Vagina (tissue), 2 donors: ENCODE measurements around the gene TGFB1I1.

Experiments
- CTCF ChIP-seq, 3 experiments: fragments of 450-650 bp in 2 of 3; fragments of 200-600 bp in 1 of 3; sonication (generic) in 1 of 3; IDR thresholded peaks; one replicate each; pipeline ENCODE4 v1.5.1; 2017 to 2019; ENCODE audit warnings: antibody characterized with exemption in 3 of 3, mild to moderate bottlenecking in 2 of 3, moderate library complexity in 2 of 3
- POLR2A ChIP-seq, 2 donors: fragments of 450-650 bp; IDR thresholded peaks; one replicate each; pipeline ENCODE4 v1.6.1; 2017; ENCODE audit warnings: antibody characterized with exemption in 2 of 2, mild to moderate bottlenecking in 2 of 2, moderate library complexity in 2 of 2
- POLR2AphosphoS5 ChIP-seq, 2 donors: sonication (generic); formaldehyde crosslinking; IDR thresholded peaks; one replicate each; pipeline ENCODE4 v1.9.0; 2017; ENCODE audit warnings: antibody characterized with exemption in 2 of 2, mild to moderate bottlenecking in 2 of 2, low read depth in 1 of 2; ENCODE audit not compliant: insufficient read depth in 1 of 2

- TF ChIP-seq POLR2A (IDR thresholded peaks at IDR 0.05) (no peak), CTCF (IDR thresholded peaks at IDR 0.05) (no peak), POLR2AphosphoS5 (IDR thresholded peaks at IDR 0.05; ENCODE audit: insufficient read depth in 1 of 2, low read depth in 1 of 2) (no peak)
Observed at GRCh38 chr16:31439519-31439918, 32.4 kb upstream of the TGFB1I1 start.
